B cell (primary cell): ENCODE results near the gene SHB. TPM values are rescaled to one million over a fixed set of nuclear protein-coding genes. Genes with fewer than 3 reads are reported as not detected.

Experiments used
- ATAC-seq: fragments of 200-7000 bp; cut with Tn5 transposase; one replicate; pipeline ENCODE4 v1.10.0; 2021; ENCODE audit warnings: low read depth, mild to moderate bottlenecking, moderate number of reproducible peaks, moderate library complexity
- CTCF ChIA-PET: fragments of 350-600 bp; sonication (Branson Sonifier 250); formaldehyde crosslinking; loops from one replicate; lab custom pipeline; 2021; ENCODE audit warnings: antibody characterized with exemption, inconsistent platforms; lab: Charles Lee
- POLR2A ChIA-PET: fragments of 350-600 bp; sonication (Branson Sonifier 250); formaldehyde crosslinking; loops from one replicate; lab custom pipeline; 2021; ENCODE audit warnings: antibody characterized with exemption; lab: Charles Lee
- DNase-seq: peaks from one replicate; pipeline ENCODE4 v3.0.0; 2013
- H2AFZ ChIP-seq: 2 replicates; pipeline ENCODE4 v1.6.1; 2012; ENCODE audit warnings: mild to moderate bottlenecking, low read depth, low read length; ENCODE audit not compliant: insufficient read depth, poor library complexity, severe bottlenecking
- H3K27ac ChIP-seq, 2 donors: 1 replicate in 1 of 2; 2 replicates in 1 of 2; pipeline ENCODE4 v1.5.1; 2012 to 2013; ENCODE audit warnings: low read length in 2 of 2, mild to moderate bottlenecking in 2 of 2, moderate library complexity in 1 of 2
- H3K27me3 ChIP-seq, 4 experiments: fragments of 200-600 bp in 1 of 4; sonication (generic) in 1 of 4; replicated peaks in 1 of 4; 1 replicate in 2 of 4; 2 replicates in 2 of 4; pipeline versions ENCODE4 v1.6.1 to v1.7.0; 2013 to 2016; ENCODE audit warnings: low read length in 3 of 4, mild to moderate bottlenecking in 2 of 4, mixed read lengths in 1 of 4, moderate library complexity in 1 of 4; ENCODE audit not compliant: insufficient read depth in 4 of 4, control insufficient read depth in 3 of 4; ENCODE audit errors: control extremely low read depth in 1 of 4
- H3K36me3 ChIP-seq, 2 experiments: replicated peaks in 1 of 2; 1 replicate in 1 of 2; 2 replicates in 1 of 2; pipeline versions ENCODE4 v1.6.1 to v1.7.1; 2013; ENCODE audit warnings: low read length in 1 of 2; ENCODE audit not compliant: insufficient read depth in 2 of 2, control insufficient read depth in 1 of 2; ENCODE audit errors: control extremely low read depth in 1 of 2, extremely low read depth in 1 of 2
- H3K4me1 ChIP-seq, 2 donors: fragments of 200-600 bp in 1 of 2; sonication (generic) in 1 of 2; 1 replicate in 1 of 2; 2 replicates in 1 of 2; pipeline versions ENCODE4 v1.5.1 to v1.6.1; 2013 to 2017; ENCODE audit warnings: low read length in 2 of 2; ENCODE audit not compliant: control insufficient read depth in 2 of 2, insufficient read depth in 2 of 2
- H3K4me2 ChIP-seq: replicated peaks from 2 replicates; pipeline ENCODE3; 2012; ENCODE audit warnings: mild to moderate bottlenecking, low read depth, low read length; ENCODE audit not compliant: poor library complexity, severe bottlenecking
- H3K4me3 ChIP-seq, 5 experiments: fragments of 200-600 bp in 1 of 5; sonication (generic) in 1 of 5; 1 replicate in 3 of 5; 2 replicates in 2 of 5; pipeline versions ENCODE4 v1.5.1 to v1.7.0; 2011 to 2016; ENCODE audit warnings: low read length in 4 of 5, mild to moderate bottlenecking in 4 of 5, low read depth in 2 of 5, control low read depth in 1 of 5, moderate library complexity in 1 of 5; ENCODE audit not compliant: insufficient read depth in 1 of 5; ENCODE audit errors: control extremely low read depth in 1 of 5, extremely low read depth in 1 of 5
- H3K79me2 ChIP-seq: fragments of 200-600 bp; sonication (generic); one replicate; pipeline ENCODE4 v1.6.0; 2016; ENCODE audit warnings: low read length; ENCODE audit not compliant: control insufficient read depth, insufficient read depth
- H3K9ac ChIP-seq: fragments of 200-600 bp; sonication (generic); 2 replicates; pipeline ENCODE4 v1.6.1; 2017; ENCODE audit warnings: mild to moderate bottlenecking, low read length, moderate library complexity
- H3K9me3 ChIP-seq, 3 donors: one replicate each; pipeline versions ENCODE4 v1.6.1 to v1.7.1; 2013; ENCODE audit warnings: low read length in 2 of 3; ENCODE audit not compliant: control insufficient read depth in 2 of 3, insufficient read depth in 1 of 3; ENCODE audit errors: control extremely low read depth in 1 of 3
- H4K20me1 ChIP-seq: 2 replicates; pipeline ENCODE4 v1.6.0; 2012; ENCODE audit warnings: mild to moderate bottlenecking, low read length; ENCODE audit not compliant: insufficient read depth, control insufficient read depth, poor library complexity, severe bottlenecking
- H3K27ac Mint-ChIP-seq: one replicate; pipeline ENCODE4 v1.8.0; 2021; ENCODE audit warnings: mixed read lengths
- H3K27me3 Mint-ChIP-seq: one replicate; pipeline ENCODE4 v1.8.0; 2021; ENCODE audit warnings: mixed read lengths
- H3K4me1 Mint-ChIP-seq: one replicate; pipeline ENCODE4 v1.8.0; 2021; ENCODE audit warnings: mixed read lengths
- H3K4me3 Mint-ChIP-seq: one replicate; pipeline ENCODE4 v1.8.0; 2021; ENCODE audit warnings: mixed read lengths
- H3K9me3 Mint-ChIP-seq: one replicate; pipeline ENCODE4 v1.8.0; 2022; ENCODE audit warnings: mixed read lengths; ENCODE audit not compliant: insufficient read depth
- CTCF ChIP-seq: fragments of 200-600 bp; IDR thresholded peaks from one replicate; pipeline ENCODE4 v1.8.0; 2022; ENCODE audit warnings: antibody characterized with exemption, mild to moderate bottlenecking
- EZH2 ChIP-seq: IDR thresholded peaks from 2 replicates; pipeline ENCODE4 v1.6.1; 2012; ENCODE audit warnings: borderline replicate concordance, low read depth, mild to moderate bottlenecking, moderate library complexity, low read length; ENCODE audit not compliant: insufficient read depth, poor library complexity, severe bottlenecking
- WGBS: methylation state at CpG from one replicate; pipeline ENCODE4 v1.1.5; 2013; ENCODE audit warnings: missing lambda C conversion rate; ENCODE audit not compliant: insufficient coverage; 5-methylcytosine and 5-hydroxymethylcytosine counted together
- intact Hi-C: fragments of 100-400 bp; cut with micrococcal nuclease; formaldehyde crosslinking; loops from one replicate; pipeline ENCODE4 v1.10.0; 2022
- polyA plus RNA-seq: library from polyadenylated mRNA; depleted of rRNA; stranded (reverse); fragments of >200 nt; gene quantifications from 2 replicates; pipeline ENCODE4 v1.2.3, GENCODE V29; 2012
- total RNA-seq, 2 donors: library from RNA; stranded (reverse); fragments of 120-200 nt in 1 of 2; gene quantifications; 1 replicate in 1 of 2; 2 replicates in 1 of 2; pipeline versions ENCODE4 v1.2.3 to v1.2.4, GENCODE V29; 2013 to 2022

The SHB gene
- total and polyA plus RNA-seq, 2 donors (not counting 1 experiment from before 2014, with no cell fraction given), result 0.06 to 1.9 TPM

- Histone ChIP-seq H3K9me3 (no peaks in the 10 kb centered on the region), H3K9ac (no peak overlapping the region), H4K20me1 (no peaks in the 10 kb centered on the region), H3K27ac (no peak overlapping the region), H3K4me1 (no peaks in the 10 kb centered on the region), H3K36me3 (no peaks in the 10 kb centered on the region), H3K79me2 (no peaks in the 10 kb centered on the region), H2AFZ (no peak overlapping the region), H3K4me3 (no peak overlapping the region), H3K27me3 (no peaks in the 10 kb centered on the region), H3K4me2 (no peak overlapping the region)
- no peaks in the 10 kb centered on the region for H3K9me3 Mint-ChIP-seq
- 91% methylated on average over 7 of the region's 12 CpGs for WGBS
- H3K27ac Mint-ChIP-seq, result no peak overlapping the region
- no peaks in the 10 kb centered on the region for H3K4me1 Mint-ChIP-seq
- H3K4me3 Mint-ChIP-seq, result no peak overlapping the region
- ChIA-PET CTCF (interaction anchor here (1.1 kb wide), 1 partner anchor 10 kb away, joined by 3 read pairs; no protein-coding TSS in a partner anchor), POLR2A (no interaction called here)
- no peak for DNase-seq
- H3K27me3 Mint-ChIP-seq, result peaks cover 9% of the 10 kb centered on the region
- no peak for ATAC-seq
- intact Hi-C loops, result no loop called here
- no peak for TF ChIP-seq CTCF
- TF ChIP-seq EZH2, result no peak
These were observed 126.2 kb downstream of the SHB start for GRCh38 chr9:37942621-37943344.

- H3K36me3 ChIP-seq, result no peaks in the 10 kb centered on the region
- Mint-ChIP-seq H3K27ac (no peak overlapping the region), H3K4me1 (no peaks in the 10 kb centered on the region), H3K9me3 (no peaks in the 10 kb centered on the region), H3K4me3 (no peak overlapping the region), H3K27me3 (peaks cover 9% of the 10 kb centered on the region)
- intact Hi-C loops, result no loop called here
- no peak overlapping the region for H3K4me2 ChIP-seq
- H3K27me3 ChIP-seq, result no peaks in the 10 kb centered on the region
- no peak overlapping the region for H3K27ac ChIP-seq
- TF ChIP-seq EZH2 (no peak), CTCF (no peak)
- H2AFZ ChIP-seq, result no peak overlapping the region
- ChIA-PET CTCF (no interaction called here), POLR2A (no interaction called here)
- DNase-seq (no peak), ATAC-seq (no peak)
- H3K79me2 ChIP-seq, result no peaks in the 10 kb centered on the region
- no peaks in the 10 kb centered on the region for H4K20me1 ChIP-seq
- no peaks in the 10 kb centered on the region for H3K4me1 ChIP-seq
- no peak overlapping the region for H3K4me3 ChIP-seq
- H3K9ac ChIP-seq, result no peak overlapping the region
- H3K9me3 ChIP-seq, result no peaks in the 10 kb centered on the region
- 100% methylated on average over 2 of the region's 2 CpGs for WGBS
These were observed 127.8 kb downstream of the SHB start for GRCh38 chr9:37941253-37941652.
